Stimulated activated CD4-positive, alpha-beta T cell treated with anti-CD3 and anti-CD28 coated beads, Interleukin-12 subunit alpha, Interleukin-12 subunit beta, amount 100 ng/mL, for 4 hours (primary cell): ENCODE results near the gene NADSYN1.
"Not testable (repeated sequence)": the region's sequence is repeated elsewhere in the genome, so short reads cannot be mapped to it uniquely, and the experiment has no call there.

ENCODE experiments used
- DNase-seq: peaks from one replicate; pipeline ENCODE4 v3.0.0-alpha.2; 2020

The NADSYN1 gene

GRCh38 chr11:71453037-71453917, at the start of gene NADSYN1:
NADSYN1 (plus strand) TSS chr11:71453203; CDS start chr11:71453297, 94 bp downstream.
- peak; percentile 94 for DNase-seq

- no peak for DNase-seq
Measured at GRCh38 chr11:71404209-71404608, 48.8 kb upstream of the NADSYN1 start.

GRCh38 chr11:71406681-71407080, 46.3 kb upstream of the NADSYN1 start:
- no peak for DNase-seq

GRCh38 chr11:71407356-71407755, 45.6 kb upstream of the NADSYN1 start:
- DNase-seq, result no peak

GRCh38 chr11:71408826-71409225, 44.2 kb upstream of the NADSYN1 start:
- no peak for DNase-seq

- no peak for DNase-seq
Measured at GRCh38 chr11:71410363-71410966, 42.5 kb upstream of the NADSYN1 start.

GRCh38 chr11:71414645-71415044, 38.4 kb upstream of the NADSYN1 start:
- no peak for DNase-seq

GRCh38 chr11:71418643-71419042, 34.4 kb upstream of the NADSYN1 start:
- no peak for DNase-seq

- DNase-seq, result no peak
Measured at GRCh38 chr11:71420455-71421241, 32.4 kb upstream of the NADSYN1 start.

GRCh38 chr11:71421392-71421950, 31.5 kb upstream of the NADSYN1 start:
- DNase-seq, result no peak

GRCh38 chr11:71422318-71422717, 30.7 kb upstream of the NADSYN1 start:
- not testable (repeated sequence) for DNase-seq

GRCh38 chr11:71423181-71423790, 29.7 kb upstream of the NADSYN1 start:
- DNase-seq, result no peak

GRCh38 chr11:71425409-71425808, 27.6 kb upstream of the NADSYN1 start:
- no peak for DNase-seq

GRCh38 chr11:71425860-71426259, 27.1 kb upstream of the NADSYN1 start:
- DNase-seq, result no peak

- no peak for DNase-seq
Measured at GRCh38 chr11:71426413-71426812, 26.6 kb upstream of the NADSYN1 start.

- DNase-seq, result no peak
Measured at GRCh38 chr11:71428861-71429435, 24.1 kb upstream of the NADSYN1 start.

- no peak for DNase-seq
Measured at GRCh38 chr11:71429701-71430100, 23.3 kb upstream of the NADSYN1 start.

- no peak for DNase-seq
Measured at GRCh38 chr11:71430166-71430565, 22.8 kb upstream of the NADSYN1 start.

GRCh38 chr11:71431271-71431670, 21.7 kb upstream of the NADSYN1 start:
- no peak for DNase-seq

- no peak for DNase-seq
Measured at GRCh38 chr11:71432761-71433647, 20.0 kb upstream of the NADSYN1 start.
